A549 (cell line): ENCODE measurements around the gene ARSJ.

ENCODE experiments used
- CHD4 ChIP-seq: fragments of 200-600 bp; sonication (generic); IDR thresholded peaks from 2 replicates; pipeline ENCODE4 v1.6.1; 2016; ENCODE audit warnings: antibody characterized with exemption, mild to moderate bottlenecking, borderline replicate concordance
- FOSL2 ChIP-seq, 2 experiments: fragments of 450-650 bp in 1 of 2; fragments of >200 bp in 1 of 2; sonication (Bioruptor Twin) in 1 of 2; formaldehyde crosslinking; IDR thresholded peaks; 2 replicates each; pipeline versions ENCODE4 v1.5.0 to v1.6.1; 2016 to 2020; ENCODE audit warnings: mild to moderate bottlenecking in 1 of 2, moderate library complexity in 1 of 2
- HOXB13 ChIP-seq: fragments of 250-450 bp; sonication (Bioruptor Pico); IDR thresholded peaks from 2 replicates; pipeline ENCODE4 v1.5.0; 2020; ENCODE audit warnings: low read depth, mild to moderate bottlenecking, moderate library complexity
- NR3C1 ChIP-seq: fragments of >200 bp; sonication (Bioruptor Twin); formaldehyde crosslinking; IDR thresholded peaks from 3 replicates; pipeline ENCODE4 v1.6.1; 2017
- POLR2A ChIP-seq: IDR thresholded peaks from 2 replicates; pipeline ENCODE4 v1.6.1; 2012; ENCODE audit warnings: mild to moderate bottlenecking, low read length
- TP53 ChIP-seq: fragments of 250-450 bp; sonication (Bioruptor Pico); IDR thresholded peaks from 2 replicates; pipeline ENCODE4 v1.5.0; 2021; ENCODE audit warnings: mild to moderate bottlenecking, moderate library complexity
- TF ChIP-seq, protein P1 (sequence below): fragments of >200 bp; sonication (Bioruptor Twin); formaldehyde crosslinking; IDR thresholded peaks from 3 replicates; pipeline ENCODE4 v1.5.1; 2016

GRCh38 chr4:114019969-114020358 is 40.5 kb upstream of the ARSJ start:
- no peak for TF ChIP-seq POLR2A
- TF ChIP-seq, protein P1, sequence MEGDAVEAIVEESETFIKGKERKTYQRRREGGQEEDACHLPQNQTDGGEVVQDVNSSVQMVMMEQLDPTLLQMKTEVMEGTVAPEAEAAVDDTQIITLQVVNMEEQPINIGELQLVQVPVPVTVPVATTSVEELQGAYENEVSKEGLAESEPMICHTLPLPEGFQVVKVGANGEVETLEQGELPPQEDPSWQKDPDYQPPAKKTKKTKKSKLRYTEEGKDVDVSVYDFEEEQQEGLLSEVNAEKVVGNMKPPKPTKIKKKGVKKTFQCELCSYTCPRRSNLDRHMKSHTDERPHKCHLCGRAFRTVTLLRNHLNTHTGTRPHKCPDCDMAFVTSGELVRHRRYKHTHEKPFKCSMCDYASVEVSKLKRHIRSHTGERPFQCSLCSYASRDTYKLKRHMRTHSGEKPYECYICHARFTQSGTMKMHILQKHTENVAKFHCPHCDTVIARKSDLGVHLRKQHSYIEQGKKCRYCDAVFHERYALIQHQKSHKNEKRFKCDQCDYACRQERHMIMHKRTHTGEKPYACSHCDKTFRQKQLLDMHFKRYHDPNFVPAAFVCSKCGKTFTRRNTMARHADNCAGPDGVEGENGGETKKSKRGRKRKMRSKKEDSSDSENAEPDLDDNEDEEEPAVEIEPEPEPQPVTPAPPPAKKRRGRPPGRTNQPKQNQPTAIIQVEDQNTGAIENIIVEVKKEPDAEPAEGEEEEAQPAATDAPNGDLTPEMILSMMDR = no peak
- TF ChIP-seq TP53 (CRISPR knock-in tag) = no peak
- no peak for TF ChIP-seq CHD4
- TF ChIP-seq NR3C1 = no peak
- TF ChIP-seq HOXB13 (CRISPR knock-in tag) = no peak
- no peak for TF ChIP-seq FOSL2 (IDR thresholded peaks at IDR 0.05)
- no peak for TF ChIP-seq FOSL2 (CRISPR knock-in tag; IDR thresholded peaks at IDR 0.05)
